Stimulated activated naive CD8-positive, alpha-beta T cell treated with anti-CD3 and anti-CD28 coated beads, Interleukin-15, amount 100 ng/mL, for 72 hours (primary cell): ENCODE data around the gene SEC14L6.
"Not testable (repeated sequence)": the region's sequence is repeated elsewhere in the genome, so short reads cannot be mapped to it uniquely, and the experiment has no call there.

Experiments used
- ATAC-seq: fragments of 150-1000 bp; cut with Tn5 transposase; 2 replicates; pipeline ENCODE4 v1.10.0; 2021; ENCODE audit warnings: mild to moderate bottlenecking, moderate library complexity
- DNase-seq, 2 donors: peaks; one replicate each; pipeline ENCODE4 v3.0.0; 2021 to 2022
- H3K27ac Mint-ChIP-seq, 2 donors: one replicate each; pipeline ENCODE4 v1.8.0; 2022; ENCODE audit warnings: mild to moderate bottlenecking in 2 of 2, mixed read lengths in 2 of 2, moderate library complexity in 2 of 2
- H3K27me3 Mint-ChIP-seq: one replicate; pipeline ENCODE4 v1.8.0; 2022; ENCODE audit warnings: mixed read lengths
- H3K4me1 Mint-ChIP-seq: one replicate; pipeline ENCODE4 v1.8.0; 2022; ENCODE audit warnings: mild to moderate bottlenecking, mixed read lengths
- H3K4me3 Mint-ChIP-seq, 2 donors: one replicate each; pipeline ENCODE4 v1.8.0; 2022; ENCODE audit warnings: mild to moderate bottlenecking in 2 of 2, mixed read lengths in 2 of 2, moderate library complexity in 1 of 2
- H3K9me3 Mint-ChIP-seq, 2 donors: one replicate each; pipeline ENCODE4 v1.8.0; 2022; ENCODE audit warnings: mixed read lengths in 2 of 2

SEC14L6 gene

DNA sequence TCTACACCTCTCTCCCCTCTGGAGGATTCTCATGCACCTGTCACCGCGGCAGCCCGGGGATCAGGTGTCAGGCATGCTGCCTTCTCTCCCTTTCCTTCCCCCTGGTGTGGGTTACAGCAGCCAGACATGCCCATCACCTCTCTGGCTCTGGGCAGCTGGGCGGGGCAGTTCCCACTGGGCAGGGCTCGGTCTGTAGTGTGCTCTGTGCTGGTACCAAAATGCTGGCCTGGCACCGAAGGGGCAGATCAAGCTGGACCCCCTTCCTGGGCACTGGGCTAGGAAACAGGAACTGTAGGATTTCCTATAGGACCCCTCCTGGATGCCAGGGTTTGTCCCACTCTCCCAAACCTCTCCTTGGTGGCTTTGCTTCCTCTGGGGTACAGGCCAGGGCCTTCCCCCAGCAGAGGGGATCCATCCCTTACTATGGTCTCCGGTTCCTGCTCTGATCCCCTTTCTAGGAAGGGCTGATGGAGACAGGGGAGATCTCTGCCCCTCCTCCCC, 27.1 kb upstream of the SEC14L6 start:
- DNase-seq (no peak), ATAC-seq (peak; percentile 39)
- Mint-ChIP-seq H3K9me3 (no peaks in the 10 kb centered on the region), H3K27ac (peak overlapping the region in 1 of 2 donors; percentile 69), H3K27me3 (no peaks in the 10 kb centered on the region), H3K4me1 (peaks cover 18% of the 10 kb centered on the region), H3K4me3 (no peak overlapping the region)

DNA sequence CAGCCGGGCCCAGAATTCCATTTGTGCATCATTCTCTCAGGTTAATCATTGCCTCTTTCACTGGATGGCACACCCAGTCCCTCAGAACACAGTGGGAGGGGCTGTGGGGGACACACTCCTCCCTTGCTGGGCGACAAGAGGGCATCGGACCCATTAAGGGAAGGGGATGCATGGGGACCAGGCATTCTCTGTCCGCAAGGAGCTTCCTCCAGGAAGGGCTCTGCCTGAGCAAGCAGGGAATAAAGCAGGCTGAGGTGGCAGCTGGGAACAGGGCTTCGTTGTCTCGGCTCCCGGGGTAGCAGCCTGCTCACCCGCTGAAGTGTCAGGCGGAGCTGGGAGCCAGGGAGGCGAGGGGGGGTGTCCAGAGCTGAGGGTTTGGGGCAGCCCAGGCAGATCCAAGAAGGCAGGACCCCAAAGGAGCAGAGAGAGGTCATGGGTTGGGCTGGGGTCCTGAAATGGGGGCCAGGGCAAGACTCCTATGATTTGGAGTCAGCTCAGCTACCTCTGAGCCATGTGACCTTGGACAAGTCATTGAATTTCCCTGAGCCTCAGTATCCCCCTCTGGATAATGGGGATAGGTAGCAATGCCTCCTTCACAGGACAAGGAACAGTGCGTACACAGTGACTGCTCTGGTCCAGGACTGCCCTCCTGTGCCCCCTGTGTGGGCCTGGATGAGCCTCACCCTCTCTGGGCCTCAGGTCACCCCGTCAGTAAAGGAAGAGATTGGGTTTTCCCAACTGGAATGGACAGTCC, 26.5 kb upstream of the SEC14L6 start:
- no peaks in the 10 kb centered on the region for H3K9me3 Mint-ChIP-seq
- no peak overlapping the region for H3K27ac Mint-ChIP-seq
- H3K4me3 Mint-ChIP-seq: no peak overlapping the region
- H3K4me1 Mint-ChIP-seq: peaks cover 18% of the 10 kb centered on the region
- no peaks in the 10 kb centered on the region for H3K27me3 Mint-ChIP-seq
- no peak for ATAC-seq
- DNase-seq: no peak

DNA sequence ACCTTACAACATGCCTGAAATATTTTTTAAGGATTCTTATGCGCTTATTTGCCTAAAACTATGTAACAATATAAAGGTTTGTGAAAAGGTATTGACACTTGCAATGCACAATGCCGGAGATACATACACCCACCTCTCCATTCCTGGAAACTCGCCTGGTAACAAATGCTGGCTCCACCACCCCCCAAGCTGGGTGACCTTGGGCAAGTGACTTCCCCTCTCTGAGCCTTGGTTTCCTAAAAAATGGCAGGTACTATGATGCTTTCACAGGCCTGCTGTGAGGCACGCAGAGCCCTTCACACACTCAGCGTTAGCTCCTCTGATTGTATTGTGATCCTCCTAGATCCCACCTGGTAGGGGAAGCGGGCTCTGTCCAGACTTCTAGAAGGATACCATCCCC, 25.7 kb upstream of the SEC14L6 start:
- Mint-ChIP-seq H3K27ac (no peak overlapping the region), H3K4me1 (peaks cover 18% of the 10 kb centered on the region), H3K9me3 (no peaks in the 10 kb centered on the region), H3K27me3 (no peaks in the 10 kb centered on the region), H3K4me3 (no peak overlapping the region)
- DNase-seq (no peak), ATAC-seq (no peak)

DNA sequence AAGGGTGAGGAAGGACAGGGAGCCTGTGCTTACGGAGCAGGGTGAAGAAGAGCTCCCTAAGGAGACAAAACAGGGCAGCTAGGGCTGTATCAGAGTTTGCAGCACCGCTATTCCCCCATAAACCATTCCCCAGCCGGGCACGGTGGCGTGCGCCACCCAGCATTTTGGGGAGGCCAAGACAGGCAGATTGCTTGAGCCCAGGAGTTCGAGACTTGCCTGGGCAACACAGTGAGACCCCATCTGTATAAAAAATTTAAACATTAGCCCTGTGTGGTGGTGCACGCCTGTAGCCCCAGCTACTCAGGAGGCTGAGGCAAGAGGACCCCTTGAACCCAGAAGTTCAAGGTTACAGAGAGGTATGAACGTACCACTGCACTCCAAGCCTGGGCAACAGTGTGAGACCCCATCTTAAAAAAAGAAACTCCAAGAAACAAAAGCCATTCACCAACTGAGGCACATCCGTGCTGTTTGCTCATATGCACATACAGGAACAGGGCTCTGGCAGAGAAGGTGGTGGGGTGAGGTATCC, 23.2 kb upstream of the SEC14L6 start:
- Mint-ChIP-seq H3K27me3 (no peaks in the 10 kb centered on the region), H3K9me3 (no peaks in the 10 kb centered on the region), H3K4me3 (no peak overlapping the region), H3K27ac (no peak overlapping the region), H3K4me1 (no peaks in the 10 kb centered on the region)
- no peak for DNase-seq
- no peak for ATAC-seq

DNA sequence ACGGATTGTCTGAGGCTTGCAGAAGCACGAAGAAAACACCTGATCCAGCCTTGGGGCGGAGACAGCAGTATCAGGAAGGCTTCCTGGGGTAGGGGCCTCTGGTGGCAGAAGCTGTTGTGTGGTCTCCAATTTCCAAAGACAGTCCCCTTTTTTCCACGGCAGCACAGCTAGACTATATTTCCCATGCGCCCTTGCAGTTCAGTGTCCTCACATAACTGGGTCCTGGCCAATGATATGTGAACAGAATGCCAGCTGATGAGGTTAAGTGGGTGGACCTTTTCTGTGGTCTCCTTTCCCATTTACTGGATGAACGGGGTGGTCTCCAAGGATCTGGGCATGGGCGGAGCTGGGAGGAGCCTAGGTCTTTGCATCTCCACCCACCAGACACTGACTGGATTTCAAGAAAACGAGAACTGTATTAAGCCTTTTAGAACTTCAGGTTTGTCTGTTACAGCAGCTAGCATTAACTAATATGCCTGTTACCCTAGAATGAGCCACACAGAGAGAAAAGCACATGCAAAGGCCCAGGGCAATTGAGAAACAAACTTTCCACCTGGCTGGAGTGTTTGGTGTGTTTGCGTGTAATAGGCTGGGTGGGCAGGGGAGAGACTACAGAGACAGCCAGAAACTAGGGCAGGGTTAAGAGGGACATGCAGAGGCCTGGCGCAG, 21.7 kb upstream of the SEC14L6 start:
- no peaks in the 10 kb centered on the region for H3K27me3 Mint-ChIP-seq
- ATAC-seq (no peak), DNase-seq (no peak)
- H3K9me3 Mint-ChIP-seq: no peaks in the 10 kb centered on the region
- H3K27ac Mint-ChIP-seq: no peak overlapping the region
- H3K4me1 Mint-ChIP-seq: no peaks in the 10 kb centered on the region
- no peak overlapping the region for H3K4me3 Mint-ChIP-seq

DNA sequence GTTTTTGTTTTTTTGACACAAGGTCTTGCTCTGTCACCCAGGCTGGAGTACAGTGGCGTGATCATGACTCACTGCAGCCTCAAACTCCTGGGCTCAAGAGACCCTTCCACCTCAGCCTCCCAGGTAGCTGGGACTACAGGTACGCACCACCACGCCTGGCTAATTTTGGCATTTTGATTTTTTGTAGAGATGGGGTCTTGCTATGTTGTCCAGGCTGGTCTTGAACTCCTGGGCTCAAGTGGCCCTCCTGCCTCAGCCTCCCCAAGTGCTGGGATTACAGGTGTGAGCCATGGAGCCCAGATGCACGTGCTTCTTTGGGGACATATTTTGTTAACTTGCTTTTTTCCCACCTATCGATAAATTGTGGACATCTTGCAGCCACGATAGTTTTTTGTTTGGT, 20.7 kb upstream of the SEC14L6 start:
- not testable (repeated sequence) for DNase-seq, H3K9me3 Mint-ChIP-seq, H3K4me1 Mint-ChIP-seq, H3K4me3 Mint-ChIP-seq, H3K27me3 Mint-ChIP-seq, ATAC-seq
- H3K27ac Mint-ChIP-seq: peak overlapping the region in 1 of 2 donors; percentile 51

DNA sequence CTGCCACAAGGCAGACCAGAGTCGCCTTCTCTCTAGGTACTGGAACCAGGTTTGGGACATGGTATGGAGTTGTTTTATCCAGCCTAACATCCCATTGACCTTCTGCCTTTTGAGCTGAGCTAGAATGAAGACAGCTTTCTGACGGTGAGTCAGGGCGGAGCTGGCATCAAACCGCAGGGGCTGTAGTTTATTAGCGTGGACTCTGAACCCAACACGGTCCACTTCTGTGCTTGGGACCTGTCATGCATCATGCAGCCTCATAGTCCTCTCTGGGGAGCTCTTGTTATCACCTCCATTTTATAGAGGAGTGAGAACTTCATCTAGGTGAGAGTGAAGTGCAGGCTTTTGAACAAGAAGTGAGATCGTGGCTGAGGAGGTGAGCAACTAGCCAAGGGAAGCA, 19.6 kb upstream of the SEC14L6 start:
- peak overlapping the region in 1 of 2 donors; percentile 7 for H3K27ac Mint-ChIP-seq
- no peaks in the 10 kb centered on the region for H3K4me1 Mint-ChIP-seq
- no peak for ATAC-seq
- H3K4me3 Mint-ChIP-seq: no peak overlapping the region
- no peak for DNase-seq
- no peaks in the 10 kb centered on the region for H3K9me3 Mint-ChIP-seq
- H3K27me3 Mint-ChIP-seq: no peaks in the 10 kb centered on the region

DNA sequence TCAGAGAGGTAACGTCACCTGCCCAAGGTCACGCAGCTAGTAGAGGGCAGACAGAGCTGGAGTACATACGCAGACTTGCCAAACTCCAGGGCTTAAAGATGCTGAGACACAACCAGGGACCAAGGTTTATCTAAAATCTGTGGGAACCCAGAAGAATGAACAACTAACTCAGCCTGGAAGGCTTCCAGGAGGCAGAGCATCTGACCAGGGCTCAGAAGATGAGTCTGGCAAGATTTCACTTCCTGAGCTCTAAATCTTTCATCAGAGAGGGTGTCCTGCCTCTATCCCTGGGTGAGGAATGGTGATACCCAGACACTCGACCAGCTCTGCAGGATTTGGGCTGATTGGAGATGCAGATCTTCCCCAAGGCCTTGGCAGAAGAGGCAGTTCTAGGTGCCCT, 18.8 kb upstream of the SEC14L6 start:
- ATAC-seq (no peak), DNase-seq (no peak)
- Mint-ChIP-seq H3K27ac (no peak overlapping the region), H3K4me1 (no peaks in the 10 kb centered on the region), H3K4me3 (no peak overlapping the region), H3K9me3 (no peaks in the 10 kb centered on the region), H3K27me3 (no peaks in the 10 kb centered on the region)

DNA sequence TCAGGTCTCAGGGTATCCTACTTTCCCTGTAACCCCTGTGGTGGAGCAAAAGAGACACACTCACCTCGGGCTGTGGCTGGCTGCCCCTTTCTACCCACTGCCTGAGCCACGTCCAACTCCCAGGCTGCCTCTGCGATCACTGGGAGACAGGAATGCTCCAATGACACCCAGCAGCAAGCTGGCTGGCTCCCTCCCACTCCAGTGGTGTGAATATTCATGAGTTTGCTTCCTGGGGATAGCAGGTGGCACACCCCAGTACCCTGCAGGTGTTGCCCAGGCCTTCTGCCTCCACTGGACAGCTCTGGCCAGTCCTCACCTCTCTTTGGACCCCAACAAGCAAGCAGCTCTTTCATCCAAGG, 18.2 kb upstream of the SEC14L6 start:
- H3K4me3 Mint-ChIP-seq: no peak overlapping the region
- H3K9me3 Mint-ChIP-seq: no peaks in the 10 kb centered on the region
- H3K27ac Mint-ChIP-seq: no peak overlapping the region
- ATAC-seq (no peak), DNase-seq (no peak)
- no peaks in the 10 kb centered on the region for H3K4me1 Mint-ChIP-seq
- no peaks in the 10 kb centered on the region for H3K27me3 Mint-ChIP-seq

DNA sequence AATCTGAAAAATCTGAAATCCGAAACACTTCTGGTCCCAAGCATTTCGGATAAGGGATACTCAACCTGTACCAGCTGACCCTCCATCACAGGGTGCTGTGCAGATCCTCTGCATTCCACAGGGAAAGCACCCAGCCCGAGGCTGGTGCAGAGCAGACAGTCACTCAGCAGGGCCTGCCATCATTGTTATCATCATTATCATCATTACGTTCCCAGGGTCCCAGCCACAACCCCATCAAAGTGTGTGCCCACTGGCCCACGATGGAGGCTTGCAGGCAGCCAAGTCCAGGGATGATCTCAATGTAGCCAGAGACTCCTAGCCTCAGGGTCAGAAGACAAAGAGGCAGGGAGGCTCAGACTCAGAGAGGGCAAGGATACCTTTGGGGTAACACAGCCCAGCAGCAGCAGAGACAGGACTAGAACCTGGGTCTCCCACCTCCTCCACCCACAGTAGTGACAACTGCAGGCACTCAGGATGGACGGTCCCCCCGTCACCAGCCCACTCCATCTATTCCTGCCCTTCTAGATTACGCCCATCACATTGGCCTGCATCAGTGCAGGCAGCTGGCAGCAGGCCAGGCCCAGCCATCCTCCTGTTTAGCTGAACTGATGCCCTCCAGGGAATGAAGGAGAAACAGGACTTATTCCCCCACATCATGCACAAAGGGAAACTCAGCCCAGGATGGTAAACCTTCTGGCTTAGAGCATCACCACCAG, 17.7 kb upstream of the SEC14L6 start:
- DNase-seq (no peak), ATAC-seq (no peak)
- no peak overlapping the region for H3K4me3 Mint-ChIP-seq
- no peaks in the 10 kb centered on the region for H3K27me3 Mint-ChIP-seq
- no peaks in the 10 kb centered on the region for H3K9me3 Mint-ChIP-seq
- H3K27ac Mint-ChIP-seq: no peak overlapping the region
- no peaks in the 10 kb centered on the region for H3K4me1 Mint-ChIP-seq

DNA sequence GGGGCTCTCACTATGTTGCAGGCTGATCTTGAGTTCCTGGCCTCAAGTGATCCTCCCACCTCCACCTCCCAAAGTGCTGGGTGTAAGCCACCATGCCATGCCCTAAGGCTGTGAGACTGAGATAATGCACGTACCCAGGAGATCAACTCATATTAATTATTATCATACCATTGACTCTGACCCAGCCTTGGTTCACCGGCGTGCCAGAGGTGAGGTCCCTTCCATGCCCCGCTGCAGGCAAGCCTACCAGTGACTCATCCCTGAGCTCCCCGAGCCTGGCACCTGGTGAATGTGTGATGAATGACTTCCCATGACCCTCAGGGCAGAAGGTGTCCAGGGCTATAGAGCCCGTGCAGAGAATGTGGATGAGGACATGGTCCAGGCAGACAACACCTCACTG, 15.8 kb upstream of the SEC14L6 start:
- no peaks in the 10 kb centered on the region for H3K27me3 Mint-ChIP-seq
- ATAC-seq: no peak
- H3K9me3 Mint-ChIP-seq: no peaks in the 10 kb centered on the region
- no peaks in the 10 kb centered on the region for H3K4me1 Mint-ChIP-seq
- H3K4me3 Mint-ChIP-seq: no peak overlapping the region
- DNase-seq: no peak
- no peak overlapping the region for H3K27ac Mint-ChIP-seq

DNA sequence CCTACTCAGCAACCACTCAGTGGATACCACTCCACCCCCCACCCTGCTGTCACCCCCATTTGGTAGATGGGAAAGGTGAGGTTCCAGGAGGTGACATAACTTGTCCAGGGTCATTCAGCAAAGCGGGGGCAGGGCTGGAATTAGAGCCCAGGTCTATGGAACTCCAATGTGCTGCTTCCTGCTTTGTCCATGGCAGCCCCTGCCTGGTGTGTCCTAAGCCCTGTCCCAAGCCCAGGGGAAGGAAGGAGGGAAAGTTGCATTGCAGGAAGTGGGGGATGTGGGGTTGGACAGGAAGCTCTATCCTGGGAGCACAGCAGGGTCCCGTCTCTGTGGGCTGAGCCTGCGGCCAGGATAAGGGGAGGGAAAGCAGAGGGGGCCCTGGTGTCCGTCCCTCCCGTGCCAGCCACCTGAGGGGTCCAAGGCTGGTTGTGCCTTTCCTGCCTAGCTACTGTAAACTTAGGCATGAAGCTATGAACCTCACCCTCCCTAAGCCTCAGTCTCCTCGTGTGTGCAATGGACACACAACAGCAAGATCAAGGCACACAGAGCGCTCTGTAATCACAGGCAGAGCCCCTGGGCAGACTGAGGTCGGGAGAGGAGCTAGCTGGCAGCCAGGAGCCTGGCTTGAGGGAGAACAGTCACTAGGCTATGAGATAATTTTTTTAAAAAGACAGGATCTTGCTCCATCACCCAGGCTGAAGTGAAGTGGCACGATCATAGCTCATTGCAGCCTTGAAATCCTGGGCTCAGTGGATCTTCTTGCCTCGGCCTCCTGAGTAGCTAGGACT, 15.1 kb upstream of the SEC14L6 start:
- no peaks in the 10 kb centered on the region for H3K9me3 Mint-ChIP-seq
- H3K27ac Mint-ChIP-seq: no peak overlapping the region
- ATAC-seq (no peak), DNase-seq (no peak)
- no peaks in the 10 kb centered on the region for H3K4me1 Mint-ChIP-seq
- no peak overlapping the region for H3K4me3 Mint-ChIP-seq
- H3K27me3 Mint-ChIP-seq: no peaks in the 10 kb centered on the region

DNA sequence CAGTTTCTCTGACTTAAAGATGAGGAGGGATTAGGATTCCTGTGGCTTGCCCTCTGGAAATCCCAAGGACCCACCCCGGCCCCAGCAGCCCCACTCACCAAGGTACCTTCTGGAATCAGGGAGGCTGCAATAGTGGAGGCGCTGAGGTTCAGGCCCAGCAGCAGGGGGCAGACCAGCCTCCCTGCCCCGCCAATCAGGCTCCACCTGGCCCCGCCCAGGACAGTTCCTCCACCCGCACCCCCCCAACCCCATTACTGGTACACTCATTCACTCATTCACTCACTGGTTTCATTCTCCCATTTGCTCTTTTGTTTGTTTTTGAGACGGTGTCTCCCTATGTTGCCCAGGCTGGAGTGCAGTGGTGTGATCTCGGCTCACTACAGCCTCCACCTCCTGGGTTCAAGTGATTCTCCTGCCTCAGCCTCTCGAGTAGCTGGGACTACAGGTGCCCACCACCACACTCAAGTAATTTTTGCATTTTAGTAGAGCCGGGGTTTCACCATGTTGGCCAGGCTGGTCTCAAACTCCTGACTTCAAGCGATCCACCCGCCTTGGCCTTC, 14.2 kb upstream of the SEC14L6 start:
- not testable (repeated sequence) for H3K27ac Mint-ChIP-seq, ATAC-seq, DNase-seq, H3K4me1 Mint-ChIP-seq, H3K27me3 Mint-ChIP-seq, H3K4me3 Mint-ChIP-seq, H3K9me3 Mint-ChIP-seq

DNA sequence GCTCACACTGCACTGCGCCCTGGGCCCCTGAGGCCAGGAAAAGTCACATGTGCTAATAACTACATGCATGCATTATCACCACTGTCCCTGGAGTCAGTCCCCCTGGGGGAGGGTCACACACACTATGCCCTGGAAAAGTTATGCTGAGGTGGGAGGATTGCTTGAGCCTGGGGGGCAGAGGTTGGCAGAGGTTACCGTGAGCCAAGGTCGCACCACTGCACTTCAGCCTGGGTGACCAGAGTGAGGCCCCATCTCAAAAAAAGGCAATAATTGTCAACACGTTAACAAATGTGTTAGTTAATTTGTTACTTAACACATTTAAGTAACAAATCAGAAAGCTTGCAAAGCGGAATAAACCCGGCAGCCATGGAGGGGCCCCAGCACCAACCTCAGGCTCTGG, 13.3 kb upstream of the SEC14L6 start:
- Mint-ChIP-seq H3K4me1 (no peaks in the 10 kb centered on the region), H3K27ac (no peak overlapping the region), H3K9me3 (no peaks in the 10 kb centered on the region), H3K27me3 (no peaks in the 10 kb centered on the region), H3K4me3 (no peak overlapping the region)
- ATAC-seq (no peak), DNase-seq (no peak)

DNA sequence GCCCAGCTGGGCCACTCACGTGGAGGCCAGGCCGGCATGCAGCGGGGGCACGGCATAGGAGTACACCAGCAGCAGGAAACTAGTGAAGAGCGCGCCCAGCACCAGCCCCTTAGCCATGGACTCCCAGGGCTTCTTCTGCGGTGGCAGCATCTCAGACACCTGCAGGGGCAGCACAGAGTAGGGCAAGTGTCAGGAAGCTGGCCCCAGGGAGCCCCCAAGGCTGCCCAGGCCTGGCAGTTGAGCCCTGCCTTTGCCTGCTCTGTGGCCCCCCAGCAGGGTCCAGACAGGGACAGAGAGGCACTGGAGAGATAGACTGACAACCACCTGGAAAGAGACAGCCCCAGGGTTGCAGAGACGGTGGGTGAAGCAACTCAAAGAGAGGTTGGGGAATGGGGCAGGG, 10.7 kb upstream of the SEC14L6 start:
- no peak for ATAC-seq

More for the DNA sequence above, 10.7 kb upstream of the SEC14L6 start:
- DNase-seq: no peak
- Mint-ChIP-seq H3K9me3 (no peaks in the 10 kb centered on the region), H3K4me1 (no peaks in the 10 kb centered on the region), H3K27ac (peak overlapping the region in 1 of 2 donors; percentile 81), H3K4me3 (no peak overlapping the region), H3K27me3 (no peaks in the 10 kb centered on the region)
